Measurements from ENCODE around the gene SMARCA2.

Gene SMARCA2

DNA sequence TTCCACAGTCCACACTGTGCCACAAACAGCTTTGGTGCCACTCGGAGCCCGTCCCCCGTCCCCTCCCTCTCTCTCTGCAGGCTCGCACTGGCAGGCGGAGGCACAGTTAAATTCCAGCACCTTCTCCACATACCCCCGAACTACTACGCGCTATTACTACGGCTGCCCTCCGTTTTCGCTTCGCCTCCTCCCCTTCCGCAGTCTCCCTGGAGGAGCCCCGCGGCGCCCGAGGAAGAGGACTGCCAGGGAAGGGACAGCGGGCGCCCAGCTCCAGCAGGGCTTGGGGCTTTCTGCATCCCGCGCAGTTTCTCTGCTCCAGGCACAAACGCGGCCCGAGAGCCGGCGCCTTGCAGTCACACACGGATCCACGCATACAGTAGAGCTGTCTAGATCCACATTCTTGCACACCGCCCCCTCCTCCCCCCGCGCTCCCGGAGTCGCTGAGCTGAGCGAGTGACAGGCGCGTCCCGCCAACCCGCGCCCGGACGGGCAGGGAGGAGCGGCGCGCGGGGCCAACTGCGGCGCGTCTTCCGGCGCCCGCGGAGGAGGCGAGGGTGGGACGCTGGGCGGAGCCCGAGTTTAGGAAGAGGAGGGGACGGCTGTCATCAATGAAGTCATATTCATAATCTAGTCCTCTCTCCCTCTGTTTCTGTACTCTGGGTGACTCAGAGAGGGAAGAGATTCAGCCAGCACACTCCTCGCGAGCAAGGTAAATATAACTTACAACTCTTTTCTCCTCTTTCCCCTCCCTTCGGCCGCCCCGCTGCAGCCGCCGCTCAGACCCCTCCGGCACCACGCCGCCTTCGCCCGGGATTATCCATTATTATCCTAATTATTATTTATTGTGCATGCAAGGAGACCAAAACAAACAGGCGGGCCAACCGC, at the start of gene SMARCA2:
SMARCA2 (plus strand) TSS at position 652 of the 885 bp plus-strand sequence. CDS start 13,676 bp downstream, outside the sequence.
- H3K4me3 ChIP-seq (ENCODE audit: low read length), result peak within 1 kb of the TSS; percentile 85
- TF ChIP-seq, protein P1, sequence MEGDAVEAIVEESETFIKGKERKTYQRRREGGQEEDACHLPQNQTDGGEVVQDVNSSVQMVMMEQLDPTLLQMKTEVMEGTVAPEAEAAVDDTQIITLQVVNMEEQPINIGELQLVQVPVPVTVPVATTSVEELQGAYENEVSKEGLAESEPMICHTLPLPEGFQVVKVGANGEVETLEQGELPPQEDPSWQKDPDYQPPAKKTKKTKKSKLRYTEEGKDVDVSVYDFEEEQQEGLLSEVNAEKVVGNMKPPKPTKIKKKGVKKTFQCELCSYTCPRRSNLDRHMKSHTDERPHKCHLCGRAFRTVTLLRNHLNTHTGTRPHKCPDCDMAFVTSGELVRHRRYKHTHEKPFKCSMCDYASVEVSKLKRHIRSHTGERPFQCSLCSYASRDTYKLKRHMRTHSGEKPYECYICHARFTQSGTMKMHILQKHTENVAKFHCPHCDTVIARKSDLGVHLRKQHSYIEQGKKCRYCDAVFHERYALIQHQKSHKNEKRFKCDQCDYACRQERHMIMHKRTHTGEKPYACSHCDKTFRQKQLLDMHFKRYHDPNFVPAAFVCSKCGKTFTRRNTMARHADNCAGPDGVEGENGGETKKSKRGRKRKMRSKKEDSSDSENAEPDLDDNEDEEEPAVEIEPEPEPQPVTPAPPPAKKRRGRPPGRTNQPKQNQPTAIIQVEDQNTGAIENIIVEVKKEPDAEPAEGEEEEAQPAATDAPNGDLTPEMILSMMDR (IDR thresholded peaks at IDR 0.05; ENCODE audit: insufficient read depth, low read depth, low read length, missing control alignments), result no peak
- peak; percentile 99 for DNase-seq (ENCODE audit: low read depth)

DNA sequence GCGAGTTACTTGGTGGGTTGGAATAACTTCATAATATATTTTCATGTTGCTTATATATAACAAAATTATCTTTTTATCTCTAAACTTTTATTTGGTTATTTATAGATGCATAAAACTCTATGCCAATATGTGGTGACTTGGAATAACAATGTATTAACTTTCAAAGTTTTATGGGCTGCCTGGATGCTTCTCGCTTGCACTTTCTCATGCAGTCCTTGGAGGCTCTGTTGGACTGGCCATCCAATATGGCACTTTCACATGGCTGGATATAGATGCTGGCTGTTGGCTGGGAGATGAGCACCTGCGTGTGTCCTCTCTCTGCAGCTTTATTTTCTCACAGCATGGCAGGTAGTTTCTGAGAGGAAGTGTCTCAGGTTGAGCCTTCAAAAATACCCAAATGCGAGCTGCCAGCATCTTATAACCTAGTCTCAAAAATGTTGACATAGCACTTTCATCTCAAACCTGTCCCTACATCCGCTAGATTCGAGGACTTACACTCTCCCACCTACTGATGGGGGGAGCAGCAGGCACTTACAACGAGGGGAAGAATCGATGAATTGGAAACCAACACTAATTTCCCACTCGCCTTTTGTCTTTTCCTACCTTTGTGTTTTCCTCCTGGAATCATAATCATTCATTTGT, 48.3 kb upstream of the SMARCA2 start:
- TF ChIP-seq, protein P1 (IDR thresholded peaks at IDR 0.05; ENCODE audit: insufficient read depth, low read depth, low read length, missing control alignments), result no peak
- H3K4me3 ChIP-seq (ENCODE audit: low read length), result no peak overlapping the region
- DNase-seq (ENCODE audit: low read depth), result no peak

DNA sequence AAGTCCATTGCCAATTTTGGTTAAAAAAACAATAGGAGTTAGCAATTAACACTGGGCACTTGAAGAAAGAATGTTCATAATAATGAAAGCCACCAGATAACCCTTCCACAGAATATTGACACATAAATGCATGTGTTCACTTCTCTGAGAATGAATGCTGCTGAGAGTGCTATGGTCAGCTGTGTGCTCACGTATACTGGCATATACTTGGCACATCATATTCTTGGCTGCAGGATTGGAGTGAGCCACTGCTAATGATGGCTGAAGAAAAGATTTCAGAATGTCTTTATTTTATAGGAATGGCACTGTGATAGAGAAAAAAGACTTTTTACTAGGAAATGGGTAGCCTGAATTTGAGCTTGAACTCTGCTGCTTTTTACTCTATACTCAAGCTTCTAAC, 46.0 kb upstream of the SMARCA2 start:
- no peak overlapping the region for H3K4me3 ChIP-seq (ENCODE audit: low read length)
- no peak for DNase-seq (ENCODE audit: low read depth)
- TF ChIP-seq, protein P1 (IDR thresholded peaks at IDR 0.05; ENCODE audit: insufficient read depth, low read depth, low read length, missing control alignments), result no peak

DNA sequence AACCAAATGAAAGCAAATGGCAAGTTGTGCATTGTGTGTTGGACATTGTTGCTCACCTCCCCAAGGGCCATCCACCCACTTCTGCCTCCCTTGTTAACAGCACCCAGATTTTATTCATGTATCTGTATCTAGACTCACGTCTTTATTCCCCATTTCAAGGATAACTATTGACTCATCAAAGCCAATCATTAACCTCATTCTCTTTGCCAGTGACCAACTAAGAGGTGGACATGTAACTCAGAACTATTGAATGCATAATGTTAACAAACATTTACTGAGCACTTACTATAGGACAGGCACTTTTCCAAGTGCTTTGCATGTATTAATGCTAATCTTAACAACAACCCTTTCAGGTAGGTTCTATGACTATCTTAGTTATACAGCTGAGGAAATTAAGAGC, 45.2 kb upstream of the SMARCA2 start:
- no peak for DNase-seq (ENCODE audit: low read depth)
- TF ChIP-seq, protein P1 (IDR thresholded peaks at IDR 0.05; ENCODE audit: insufficient read depth, low read depth, low read length, missing control alignments), result no peak
- no peak overlapping the region for H3K4me3 ChIP-seq (ENCODE audit: low read length)

- no peak for DNase-seq (ENCODE audit: low read depth)
- TF ChIP-seq, protein P1 (IDR thresholded peaks at IDR 0.05; ENCODE audit: insufficient read depth, low read depth, low read length, missing control alignments), result no peak
- H3K4me3 ChIP-seq (ENCODE audit: low read length), result no peak overlapping the region
These were observed 42.5 kb upstream of the SMARCA2 start for GRCh38 chr9:1972672-1973071.

GRCh38 chr9:1977026-1977425, 38.1 kb upstream of the SMARCA2 start:
- no peak overlapping the region for H3K4me3 ChIP-seq (ENCODE audit: low read length)
- TF ChIP-seq, protein P1 (IDR thresholded peaks at IDR 0.05; ENCODE audit: insufficient read depth, low read depth, low read length, missing control alignments), result no peak
- peak; percentile 68 for DNase-seq (ENCODE audit: low read depth)
